Mammary epithelial cell (primary cell): ENCODE results near the gene KIAA0319L.

Experiments
- EZH2 ChIP-seq: IDR thresholded peaks from 2 replicates; pipeline ENCODE4 v1.6.1; 2012; ENCODE audit warnings: low read length, inconsistent platforms, borderline replicate concordance
- TF ChIP-seq, protein P1 (sequence below), 2 donors: IDR thresholded peaks in 1 of 2; conservative IDR thresholded peaks in 1 of 2; 2 replicates each; pipeline ENCODE4 v1.5.1; 2011 to 2012; ENCODE audit warnings: inconsistent platforms in 2 of 2, low read length in 2 of 2, mild to moderate bottlenecking in 2 of 2, control low read depth in 1 of 2, low read depth in 1 of 2; ENCODE audit not compliant: insufficient read depth in 1 of 2; ENCODE audit errors: extremely low read depth in 1 of 2

DNA sequence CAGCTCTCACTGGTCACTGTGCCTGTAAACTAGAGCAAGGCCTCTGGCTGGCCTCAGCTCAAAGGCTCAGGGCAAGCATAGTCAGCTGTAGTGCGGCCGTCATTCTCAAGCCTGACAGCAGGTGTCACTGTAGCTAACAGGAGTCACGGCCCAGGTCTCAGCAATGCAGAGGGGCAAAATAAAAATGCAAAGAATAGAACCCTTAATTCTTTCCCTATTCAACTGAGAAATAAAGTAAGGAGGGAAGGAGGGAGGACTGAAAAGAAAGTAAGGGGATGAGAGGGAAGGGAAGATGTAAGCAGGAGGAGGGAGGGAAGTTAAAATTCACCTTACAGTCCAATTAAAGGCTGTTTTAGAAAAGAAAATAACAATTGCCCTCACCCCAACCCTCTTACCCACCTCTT is 106.1 kb downstream of the KIAA0319L start:
- TF ChIP-seq EZH2 = no peak
- TF ChIP-seq, protein P1, sequence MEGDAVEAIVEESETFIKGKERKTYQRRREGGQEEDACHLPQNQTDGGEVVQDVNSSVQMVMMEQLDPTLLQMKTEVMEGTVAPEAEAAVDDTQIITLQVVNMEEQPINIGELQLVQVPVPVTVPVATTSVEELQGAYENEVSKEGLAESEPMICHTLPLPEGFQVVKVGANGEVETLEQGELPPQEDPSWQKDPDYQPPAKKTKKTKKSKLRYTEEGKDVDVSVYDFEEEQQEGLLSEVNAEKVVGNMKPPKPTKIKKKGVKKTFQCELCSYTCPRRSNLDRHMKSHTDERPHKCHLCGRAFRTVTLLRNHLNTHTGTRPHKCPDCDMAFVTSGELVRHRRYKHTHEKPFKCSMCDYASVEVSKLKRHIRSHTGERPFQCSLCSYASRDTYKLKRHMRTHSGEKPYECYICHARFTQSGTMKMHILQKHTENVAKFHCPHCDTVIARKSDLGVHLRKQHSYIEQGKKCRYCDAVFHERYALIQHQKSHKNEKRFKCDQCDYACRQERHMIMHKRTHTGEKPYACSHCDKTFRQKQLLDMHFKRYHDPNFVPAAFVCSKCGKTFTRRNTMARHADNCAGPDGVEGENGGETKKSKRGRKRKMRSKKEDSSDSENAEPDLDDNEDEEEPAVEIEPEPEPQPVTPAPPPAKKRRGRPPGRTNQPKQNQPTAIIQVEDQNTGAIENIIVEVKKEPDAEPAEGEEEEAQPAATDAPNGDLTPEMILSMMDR (conservative IDR thresholded peaks at IDR 0.05 in 1 of 2, IDR thresholded peaks at IDR 0.05 in 1 of 2; ENCODE audit: extremely low read depth in 1 of 2, insufficient read depth in 1 of 2, low read depth in 1 of 2, low read length in 2 of 2) = peak; percentile 88 to 91
